H1 (cell line): ENCODE measurements around the gene POPDC3. TPM values are rescaled to one million over a fixed set of nuclear protein-coding genes. Genes with fewer than 3 reads are reported as not detected.

Experiments used
- CTCF ChIA-PET: fragments of 300-600 bp; sonication (Branson Sonifier 250); formaldehyde crosslinking; loops from one replicate; lab custom pipeline; 2021; ENCODE audit not compliant: partially characterized antibody; lab: Charles Lee
- POLR2A ChIA-PET: fragments of 300-600 bp; sonication (Branson Sonifier 250); formaldehyde crosslinking; loops from one replicate; lab custom pipeline; 2021; ENCODE audit warnings: inconsistent platforms; ENCODE audit not compliant: partially characterized antibody; lab: Charles Lee
- DNase-seq, 2 experiments: peaks; one replicate each; pipeline versions ENCODE4 v3.0.0 to v3.0.0-alpha.2; 2010 to 2022; ENCODE audit warnings: low spot score in 2 of 2, low read depth in 1 of 2, mixed read lengths in 1 of 2
- FAIRE-seq: peaks from 2 replicates; lab custom pipeline; 2011; peaks lifted over from hg19 to GRCh38; lab: Jason Lieb, UNC
- H2AFZ ChIP-seq: 2 replicates; pipeline ENCODE4 v1.8.1; 2012; ENCODE audit warnings: low read length, inconsistent platforms
- H2AK5ac ChIP-seq: 2 replicates; pipeline ENCODE4 v1.6.1; 2013; ENCODE audit warnings: low read depth, low read length
- H2BK120ac ChIP-seq: replicated peaks from 2 replicates; pipeline ENCODE3; 2013; ENCODE audit warnings: low read depth, low read length, inconsistent platforms
- H2BK12ac ChIP-seq: 2 replicates; pipeline ENCODE4 v1.6.1; 2013; ENCODE audit warnings: low read depth, low read length
- H2BK15ac ChIP-seq: 2 replicates; pipeline ENCODE4 v1.6.1; 2013; ENCODE audit warnings: low read length
- H2BK20ac ChIP-seq: 2 replicates; pipeline ENCODE4 v1.6.1; 2013; ENCODE audit warnings: low read length
- H2BK5ac ChIP-seq: 2 replicates; pipeline ENCODE4 v1.6.1; 2013; ENCODE audit warnings: low read depth, low read length
- H3K14ac ChIP-seq: 2 replicates; pipeline ENCODE4 v1.6.1; 2013; ENCODE audit warnings: inconsistent platforms; ENCODE audit not compliant: insufficient read length
- H3K18ac ChIP-seq: 2 replicates; pipeline ENCODE4 v1.6.1; 2013; ENCODE audit warnings: low read length; ENCODE audit errors: extremely low read depth
- H3K23ac ChIP-seq: 2 replicates; pipeline ENCODE4 v1.6.1; 2013; ENCODE audit warnings: inconsistent platforms; ENCODE audit not compliant: insufficient read length
- H3K23me2 ChIP-seq: 2 replicates; pipeline ENCODE4 v1.6.1; 2013; ENCODE audit warnings: low read depth, low read length
- H3K27ac ChIP-seq: 2 replicates; pipeline ENCODE4 v1.6.1; 2011; ENCODE audit warnings: low read depth, low read length, inconsistent platforms
- H3K27me3 ChIP-seq, 4 experiments: replicated peaks in 1 of 4; 1 replicate in 1 of 4; 2 replicates in 3 of 4; pipeline versions ENCODE4 v1.6.1 to v1.8.1; 2011 to 2013; ENCODE audit warnings: low read length in 3 of 4, mild to moderate bottlenecking in 3 of 4, inconsistent platforms in 2 of 4, mixed read lengths in 2 of 4, moderate library complexity in 1 of 4; ENCODE audit not compliant: control insufficient read depth in 3 of 4, insufficient read depth in 3 of 4; ENCODE audit errors: extremely low read depth in 1 of 4
- H3K36me3 ChIP-seq, 4 experiments: 2 replicates each; pipeline versions ENCODE4 v1.6.1 to v1.8.1; 2011 to 2013; ENCODE audit warnings: mild to moderate bottlenecking in 4 of 4, low read length in 3 of 4, moderate library complexity in 2 of 4, control low read depth in 1 of 4, inconsistent platforms in 1 of 4; ENCODE audit not compliant: insufficient read depth in 4 of 4, control insufficient read depth in 2 of 4
- H3K4ac ChIP-seq: replicated peaks from 2 replicates; pipeline ENCODE3; 2013; ENCODE audit warnings: low read length, low read depth, mixed read lengths, inconsistent platforms; ENCODE audit not compliant: insufficient read length
- H3K4me1 ChIP-seq, 4 experiments: replicated peaks in 1 of 4; 1 replicate in 1 of 4; 2 replicates in 3 of 4; pipeline versions ENCODE4 v1.6.1 to v1.8.1; 2011 to 2013; ENCODE audit warnings: low read length in 3 of 4, inconsistent platforms in 2 of 4, mixed read lengths in 1 of 4; ENCODE audit not compliant: insufficient read depth in 4 of 4, control insufficient read depth in 3 of 4
- H3K4me2 ChIP-seq, 2 experiments: 2 replicates each; pipeline versions ENCODE4 v1.6.1 to v1.8.1; 2011 to 2013; ENCODE audit warnings: low read depth in 2 of 2, low read length in 2 of 2, control low read depth in 1 of 2, inconsistent platforms in 1 of 2, mild to moderate bottlenecking in 1 of 2; ENCODE audit not compliant: insufficient read depth in 1 of 2
- H3K4me3 ChIP-seq, 4 experiments: fragments of 200-600, 300-600 bp in 1 of 4; sonication (generic), shearing (Covaris generic), sonication (Bioruptor Twin) in 1 of 4; 2 replicates each; pipeline versions ENCODE4 v1.5.1 to v1.8.1; 2011 to 2016; ENCODE audit warnings: low read length in 4 of 4, low read depth in 3 of 4, control low read depth in 2 of 4, inconsistent platforms in 2 of 4, mild to moderate bottlenecking in 2 of 4, mixed read lengths in 1 of 4, moderate library complexity in 1 of 4; ENCODE audit not compliant: insufficient read depth in 2 of 4; ENCODE audit errors: extremely low read depth in 1 of 4
- H3K56ac ChIP-seq: replicated peaks from 2 replicates; pipeline ENCODE3; 2013; ENCODE audit warnings: low read depth, mild to moderate bottlenecking, mixed read lengths, low read length, inconsistent platforms; ENCODE audit not compliant: insufficient read length
- H3K79me1 ChIP-seq: 2 replicates; pipeline ENCODE4 v1.6.1; 2013; ENCODE audit warnings: low read depth, low read length, control low read depth
- H3K79me2 ChIP-seq, 2 experiments: 2 replicates each; pipeline versions ENCODE4 v1.6.1 to v1.8.1; 2012 to 2013; ENCODE audit warnings: low read length in 2 of 2, mild to moderate bottlenecking in 2 of 2, inconsistent platforms in 1 of 2; ENCODE audit not compliant: insufficient read depth in 2 of 2, control insufficient read depth in 1 of 2
- H3K9ac ChIP-seq, 4 experiments: replicated peaks in 1 of 4; 1 replicate in 1 of 4; 2 replicates in 3 of 4; pipeline versions ENCODE4 v1.6.1 to v1.8.1; 2011 to 2013; ENCODE audit warnings: low read depth in 3 of 4, low read length in 3 of 4, control low read depth in 2 of 4, mild to moderate bottlenecking in 2 of 4, moderate library complexity in 2 of 4, inconsistent platforms in 1 of 4; ENCODE audit errors: extremely low read depth in 1 of 4
- H3K9me3 ChIP-seq, 2 experiments: 2 replicates each; pipeline versions ENCODE4 v1.6.1 to v1.8.1; 2012 to 2013; ENCODE audit warnings: mild to moderate bottlenecking in 2 of 2, moderate library complexity in 2 of 2, control low read depth in 1 of 2, inconsistent platforms in 1 of 2, low read depth in 1 of 2, low read length in 1 of 2, mixed read lengths in 1 of 2; ENCODE audit not compliant: insufficient read depth in 2 of 2
- H4K20me1 ChIP-seq, 2 experiments: replicated peaks in 1 of 2; 2 replicates each; pipeline versions ENCODE3 to v1.8.1; 2011 to 2013; ENCODE audit warnings: inconsistent platforms in 2 of 2, low read length in 2 of 2, mild to moderate bottlenecking in 1 of 2; ENCODE audit not compliant: insufficient read depth in 2 of 2, control insufficient read depth in 1 of 2
- H4K5ac ChIP-seq: 2 replicates; pipeline ENCODE4 v1.6.1; 2013; ENCODE audit warnings: low read length, low read depth, mixed read lengths, inconsistent platforms; ENCODE audit not compliant: insufficient read length
- H4K8ac ChIP-seq: 2 replicates; pipeline ENCODE4 v1.8.0; 2013; ENCODE audit warnings: mild to moderate bottlenecking, moderate library complexity, low read length, inconsistent platforms; ENCODE audit not compliant: insufficient read depth; ENCODE audit errors: extremely low read depth
- H4K91ac ChIP-seq: replicated peaks from 2 replicates; pipeline ENCODE3; 2013; ENCODE audit warnings: low read length, mixed read lengths, inconsistent platforms; ENCODE audit not compliant: insufficient read length
- SAP30 ChIP-seq: fragments of 300-600 bp; sonication (generic); IDR thresholded peaks from 2 replicates; pipeline ENCODE4 v1.7.1; 2012; ENCODE audit warnings: low read length, moderate library complexity, mild to moderate bottlenecking, inconsistent platforms; ENCODE audit not compliant: insufficient read depth, insufficient replicate concordance
- WGBS, 2 experiments: shearing (Covaris generic) in 1 of 2; methylation state at CpG; one replicate each; pipeline versions ENCODE4 v1.1.6 to v1.1.7; 2013 to 2015; ENCODE audit warnings: low lambda C conversion rate in 2 of 2, mixed read lengths in 2 of 2, inconsistent platforms in 1 of 2, low coverage in 1 of 2, missing lambda C conversion rate in 1 of 2; ENCODE audit not compliant: insufficient replicate concordance in 2 of 2, insufficient coverage in 1 of 2, insufficient read length in 1 of 2; ENCODE audit errors: extremely low coverage in 1 of 2, missing lambda C conversion rate in 1 of 2; 5-methylcytosine and 5-hydroxymethylcytosine counted together
- polyA plus RNA-seq, 7 experiments: library from polyadenylated mRNA; depleted of rRNA in 3 of 7; stranded (reverse) in 5 of 7; unstranded in 2 of 7; fragments of >200 nt in 5 of 7; fragments of 200-250 nt in 2 of 7; gene quantifications; 1 replicate in 5 of 7; 2 replicates in 1 of 7; 4 replicates in 1 of 7; pipeline versions ENCODE4 v1.2.1 to v1.2.3, GENCODE V29; 2011 to 2013; ENCODE audit warnings: missing spikeins in 2 of 7, mixed read lengths in 2 of 7
- total RNA-seq: library from RNA; stranded (reverse); fragmentation: NEBNext Ultra II Directional; extraction: Animal tissue kit (Norgen Biotek cat#: 25700); gene quantifications from 2 replicates; pipeline ENCODE4 v1.2.1, GENCODE V29; 2021
- TF ChIP-seq, protein P1 (sequence below), 3 experiments: IDR thresholded peaks; 1 replicate in 2 of 3; 2 replicates in 1 of 3; pipeline versions ENCODE4 v1.5.1 to v1.6.1; 2011; ENCODE audit warnings: low read length in 3 of 3, mild to moderate bottlenecking in 3 of 3, inconsistent platforms in 2 of 3, low read depth in 1 of 3, moderate library complexity in 1 of 3; ENCODE audit not compliant: insufficient read depth in 1 of 3; ENCODE audit errors: control extremely low read depth in 1 of 3

POPDC3 gene
- total and polyA plus RNA-seq, 2 of the 8 experiments (the other 6 are each of a cell fraction or from before 2014, with no cell fraction given), result 3.7 to 6.5 TPM

DNA sequence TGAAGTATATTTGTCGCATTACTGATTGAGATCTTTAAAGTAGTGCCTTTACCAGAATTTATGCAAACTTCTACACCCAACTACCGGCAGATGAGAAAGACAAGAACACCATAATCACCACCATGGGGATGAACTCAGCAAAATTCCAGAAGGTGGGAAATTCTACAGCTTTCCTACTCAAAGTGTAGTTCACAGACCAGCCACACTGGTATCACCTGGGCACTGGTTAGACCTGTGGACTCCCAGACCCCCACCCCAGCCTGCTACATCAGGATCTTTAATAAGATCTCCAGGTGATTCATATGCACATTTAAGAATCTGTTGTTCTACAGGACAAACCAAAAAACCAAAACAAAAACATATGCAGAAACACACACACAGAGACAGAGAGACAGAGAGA is 67.9 kb downstream of the POPDC3 start:
- Histone ChIP-seq H3K4me1 (no peaks in the 10 kb centered on the region), H2AK5ac (no peak overlapping the region), H3K9me3 (no peaks in the 10 kb centered on the region), H3K27me3 (no peaks in the 10 kb centered on the region), H3K18ac (no peak overlapping the region), H3K4ac (no peak overlapping the region), H3K4me3 (no peak overlapping the region), H2BK15ac (no peak overlapping the region), H3K36me3 (no peaks in the 10 kb centered on the region), H3K23ac (no peak overlapping the region), H4K20me1 (no peaks in the 10 kb centered on the region), H2BK120ac (no peak overlapping the region), H2AFZ (no peak overlapping the region), H4K8ac (no peak overlapping the region), H3K56ac (no peak overlapping the region), H3K79me1 (no peaks in the 10 kb centered on the region), H3K79me2 (no peaks in the 10 kb centered on the region), H3K14ac (no peak overlapping the region), H3K23me2 (no peaks in the 10 kb centered on the region), H3K9ac (no peak overlapping the region), H2BK12ac (no peak overlapping the region), H4K5ac (no peak overlapping the region), H3K4me2 (no peak overlapping the region), H2BK5ac (no peak overlapping the region), H3K27ac (no peak overlapping the region), H2BK20ac (no peak overlapping the region), H4K91ac (no peak overlapping the region)
- 91% methylated on average over 2 of the region's 2 CpGs; no CpG with 5 or more reads in 1 of the 2 experiments for WGBS, 2 experiments
- no peak for TF ChIP-seq SAP30
- TF ChIP-seq, protein P1, sequence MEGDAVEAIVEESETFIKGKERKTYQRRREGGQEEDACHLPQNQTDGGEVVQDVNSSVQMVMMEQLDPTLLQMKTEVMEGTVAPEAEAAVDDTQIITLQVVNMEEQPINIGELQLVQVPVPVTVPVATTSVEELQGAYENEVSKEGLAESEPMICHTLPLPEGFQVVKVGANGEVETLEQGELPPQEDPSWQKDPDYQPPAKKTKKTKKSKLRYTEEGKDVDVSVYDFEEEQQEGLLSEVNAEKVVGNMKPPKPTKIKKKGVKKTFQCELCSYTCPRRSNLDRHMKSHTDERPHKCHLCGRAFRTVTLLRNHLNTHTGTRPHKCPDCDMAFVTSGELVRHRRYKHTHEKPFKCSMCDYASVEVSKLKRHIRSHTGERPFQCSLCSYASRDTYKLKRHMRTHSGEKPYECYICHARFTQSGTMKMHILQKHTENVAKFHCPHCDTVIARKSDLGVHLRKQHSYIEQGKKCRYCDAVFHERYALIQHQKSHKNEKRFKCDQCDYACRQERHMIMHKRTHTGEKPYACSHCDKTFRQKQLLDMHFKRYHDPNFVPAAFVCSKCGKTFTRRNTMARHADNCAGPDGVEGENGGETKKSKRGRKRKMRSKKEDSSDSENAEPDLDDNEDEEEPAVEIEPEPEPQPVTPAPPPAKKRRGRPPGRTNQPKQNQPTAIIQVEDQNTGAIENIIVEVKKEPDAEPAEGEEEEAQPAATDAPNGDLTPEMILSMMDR (IDR thresholded peaks at IDR 0.05; ENCODE audit: control extremely low read depth in 1 of 3, insufficient read depth in 1 of 3, low read depth in 1 of 3, low read length in 3 of 3), result peak in 1 of 3 experiments; percentile 12; a peak in 1 of 4 replicates
- ChIA-PET CTCF (interaction anchor here (1.3 to 4.1 kb wide), 6 partner anchors 9 to 24 kb away, joined by 3 to 13 read pairs (median 8); no protein-coding TSS in a partner anchor), POLR2A (no interaction called here)
- DNase-seq (no peak), FAIRE-seq (no peak)
